ENCODE measurements around the gene CIDEB. TPM values are rescaled to one million over a fixed set of nuclear protein-coding genes. Genes with fewer than 3 reads are reported as not detected.

Gene CIDEB
- total and polyA plus RNA-seq, 11 donors: 1.7 to 10.1 (median 3.0) TPM

DNA sequence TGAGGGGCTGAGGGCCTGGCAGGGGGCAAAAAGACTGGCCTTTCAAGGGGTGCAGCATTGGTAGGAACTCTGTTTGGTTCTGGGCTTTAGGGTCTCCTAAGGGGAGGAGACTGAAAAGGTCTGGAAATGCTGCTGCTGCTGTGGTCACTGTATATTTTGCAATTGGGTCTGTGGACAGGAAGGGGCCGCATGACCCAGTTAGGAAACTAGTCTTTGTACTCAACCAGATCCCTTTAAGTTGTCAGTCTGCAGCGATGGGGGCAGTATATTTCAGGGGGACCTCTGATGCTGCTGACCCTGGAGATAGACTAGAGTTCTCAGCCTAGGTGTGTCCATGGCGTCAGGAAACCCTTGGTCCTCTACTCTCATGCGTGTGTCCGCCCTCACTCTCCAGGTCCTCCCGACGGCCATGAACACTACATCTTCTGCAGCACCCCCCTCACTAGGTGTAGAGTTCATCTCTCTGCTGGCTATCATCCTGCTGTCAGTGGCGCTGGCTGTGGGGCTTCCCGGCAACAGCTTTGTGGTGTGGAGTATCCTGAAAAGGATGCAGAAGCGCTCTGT, 7.5 kb upstream of the CIDEB start:
- intact Hi-C loops (cut with DNase I): no loop called here
- TF ChIP-seq POLR2A (IDR thresholded peaks at IDR 0.05): no peak
- TF ChIP-seq, protein P1, sequence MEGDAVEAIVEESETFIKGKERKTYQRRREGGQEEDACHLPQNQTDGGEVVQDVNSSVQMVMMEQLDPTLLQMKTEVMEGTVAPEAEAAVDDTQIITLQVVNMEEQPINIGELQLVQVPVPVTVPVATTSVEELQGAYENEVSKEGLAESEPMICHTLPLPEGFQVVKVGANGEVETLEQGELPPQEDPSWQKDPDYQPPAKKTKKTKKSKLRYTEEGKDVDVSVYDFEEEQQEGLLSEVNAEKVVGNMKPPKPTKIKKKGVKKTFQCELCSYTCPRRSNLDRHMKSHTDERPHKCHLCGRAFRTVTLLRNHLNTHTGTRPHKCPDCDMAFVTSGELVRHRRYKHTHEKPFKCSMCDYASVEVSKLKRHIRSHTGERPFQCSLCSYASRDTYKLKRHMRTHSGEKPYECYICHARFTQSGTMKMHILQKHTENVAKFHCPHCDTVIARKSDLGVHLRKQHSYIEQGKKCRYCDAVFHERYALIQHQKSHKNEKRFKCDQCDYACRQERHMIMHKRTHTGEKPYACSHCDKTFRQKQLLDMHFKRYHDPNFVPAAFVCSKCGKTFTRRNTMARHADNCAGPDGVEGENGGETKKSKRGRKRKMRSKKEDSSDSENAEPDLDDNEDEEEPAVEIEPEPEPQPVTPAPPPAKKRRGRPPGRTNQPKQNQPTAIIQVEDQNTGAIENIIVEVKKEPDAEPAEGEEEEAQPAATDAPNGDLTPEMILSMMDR (IDR thresholded peaks at IDR 0.05): no peak
- DNase-seq: peak in 1 of 5 donors; percentile 24
- Histone ChIP-seq H3K36me3 (peaks cover 0 to 18% (median 9%) of the 10 kb centered on the region in 9 donors), H3K27ac (peak overlapping the region in 10 of 12 donors; percentile 49 to 91 (median 60)), H3K27me3 (peaks cover 0 to 27% (median 6%) of the 10 kb centered on the region in 9 donors), H3K4me1 (peaks cover 9 to 87% (median 45%) of the 10 kb centered on the region in 12 donors), H3K4me3 (peak overlapping the region in 1 of 12 donors; percentile 70), H3K9me3 (no peaks in the 10 kb centered on the region)
- WGBS, 4 donors: 74 to 84% (median 76%) methylated on average over 8 to 10 of the region's 10 CpGs
- ATAC-seq: peak in 1 of 4 donors; percentile 0

DNA sequence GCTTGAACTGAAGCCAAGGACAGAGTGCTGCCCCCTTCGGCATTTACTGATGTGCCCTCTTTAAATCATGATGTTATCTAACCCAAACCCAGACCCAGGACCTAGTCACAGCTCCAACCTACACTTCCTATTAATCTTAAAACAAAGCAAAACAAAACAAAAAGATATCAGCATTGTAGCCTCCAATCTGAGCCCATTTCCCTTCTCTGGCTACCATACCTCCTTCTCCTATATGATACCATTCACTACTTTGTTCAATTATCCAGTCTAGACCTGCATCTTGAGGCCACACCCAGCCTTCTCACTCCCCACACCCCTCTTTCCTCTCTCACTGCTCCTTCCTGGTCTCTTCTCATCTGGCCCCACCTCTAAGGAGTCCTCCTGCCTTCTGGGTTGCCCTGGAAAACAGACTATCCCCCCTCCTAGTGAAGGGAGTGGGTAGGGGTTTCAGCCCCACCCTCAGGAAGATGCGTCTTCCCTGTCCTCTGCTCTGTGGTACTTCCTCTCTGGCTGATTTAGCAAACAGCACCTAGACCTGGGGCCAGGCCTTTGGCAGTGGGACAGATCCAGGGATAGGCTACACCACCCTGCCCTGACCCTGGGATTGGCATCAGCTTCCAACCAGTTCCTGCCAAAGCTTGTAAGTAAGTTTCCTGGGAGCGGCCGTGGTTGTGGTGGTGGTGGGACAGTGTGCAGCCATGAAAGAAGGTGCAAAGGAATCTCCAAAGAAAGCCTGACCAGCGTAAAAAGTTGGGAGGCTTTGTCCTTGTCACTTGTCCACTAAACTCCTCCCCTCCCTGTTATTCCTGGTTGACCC, 6.8 kb upstream of the CIDEB start:
- WGBS, 4 donors: 71 to 79% (median 74%) methylated on average over 5 of the region's 5 CpGs
- H3K4me3 ChIP-seq: peak overlapping the region in 1 of 12 donors; percentile 70
- no peaks in the 10 kb centered on the region for H3K9me3 ChIP-seq
- DNase-seq (peak in 1 of 5 donors; percentile 36), ATAC-seq (no peak)
- peaks cover 0 to 11% (median 5%) of the 10 kb centered on the region in 9 donors for H3K36me3 ChIP-seq
- H3K27me3 ChIP-seq: peaks cover 0 to 27% (median 5%) of the 10 kb centered on the region in 9 donors
- H3K4me1 ChIP-seq: peaks cover 12 to 94% (median 53%) of the 10 kb centered on the region in 12 donors
- intact Hi-C loops (cut with DNase I): loop anchor here in 1 of 10 donors (5.0 kb wide), 1 partner anchor 123 kb away; no protein-coding TSS in a partner anchor
- peak overlapping the region in 5 of 12 donors; percentile 80 to 92 (median 89) for H3K27ac ChIP-seq
- TF ChIP-seq, protein P1 (IDR thresholded peaks at IDR 0.05): no peak
- TF ChIP-seq POLR2A (IDR thresholded peaks at IDR 0.05): no peak

DNA sequence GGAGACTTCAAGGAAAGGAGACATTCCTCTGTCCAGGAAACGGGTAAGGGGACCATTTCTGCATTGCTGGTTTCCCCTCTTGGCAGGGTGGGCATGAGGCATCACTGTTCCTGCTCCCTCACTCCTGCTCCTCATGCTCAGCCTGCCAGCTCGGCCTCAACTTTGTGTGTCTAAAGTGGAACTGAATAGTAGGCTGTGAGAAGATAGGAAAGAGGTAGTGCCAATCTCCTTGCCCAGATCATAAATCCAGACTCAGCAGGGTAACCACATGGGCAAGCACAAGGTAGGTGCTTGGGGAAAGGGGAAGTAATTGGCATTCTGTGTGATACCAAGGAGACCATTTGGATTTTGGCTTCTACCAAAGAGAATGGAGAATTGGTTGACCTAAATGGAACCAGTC, 6.1 kb upstream of the CIDEB start:
- H3K36me3 ChIP-seq: peaks cover 0 to 4% (median 0%) of the 10 kb centered on the region in 9 donors
- no peaks in the 10 kb centered on the region for H3K9me3 ChIP-seq
- peak overlapping the region in 1 of 12 donors; percentile 70 for H3K4me3 ChIP-seq
- DNase-seq (peak in 1 of 5 donors; percentile 13), ATAC-seq (no peak)
- 72 to 86% (median 86%) methylated on average over 2 of the region's 2 CpGs for WGBS, 4 donors
- H3K27me3 ChIP-seq: peaks cover 0 to 20% (median 2%) of the 10 kb centered on the region in 9 donors
- peaks cover 12 to 100% (median 57%) of the 10 kb centered on the region in 12 donors for H3K4me1 ChIP-seq
- no peak for TF ChIP-seq POLR2A (IDR thresholded peaks at IDR 0.05)
- TF ChIP-seq, protein P1 (IDR thresholded peaks at IDR 0.05): no peak
- intact Hi-C loops (cut with DNase I): loop anchor here in 1 of 10 donors (5.0 kb wide), 1 partner anchor 123 kb away; no protein-coding TSS in a partner anchor
- peak overlapping the region in 9 of 12 donors; percentile 55 to 92 (median 88) for H3K27ac ChIP-seq

Measured in heart left ventricle (tissue), 16 donors.